ENCODE results near the gene ATF2.

GRCh38 chr2:175039031-175039430, 129.0 kb downstream of the ATF2 start:
- TF ChIP-seq EZH2 (IDR thresholded peaks at IDR 0.05; ENCODE audit: borderline replicate concordance, insufficient read depth, low read depth, low read length, poor library complexity, severe bottlenecking) = no peak
- TF ChIP-seq CTCF (IDR thresholded peaks at IDR 0.05) = no peak
